Stimulated activated CD8-positive, alpha-beta memory T cell treated with anti-CD3 and anti-CD28 coated beads, Interleukin-4, amount 100 ng/mL, for 1 hour (primary cell): ENCODE measurements around the gene CSPG4.
"Not testable (repeated sequence)": the region's sequence is repeated elsewhere in the genome, so short reads cannot be mapped to it uniquely, and the experiment has no call there.

Experiments
- DNase-seq, 2 donors: peaks; one replicate each; pipeline ENCODE4 v3.0.0-alpha.2; 2020; ENCODE audit warnings: low read depth in 2 of 2, low spot score in 1 of 2

Gene CSPG4

GRCh38 chr15:75712668-75713337, at the start of gene CSPG4:
Gene CSPG4 (minus strand): TSS chr15:75712848. CDS start chr15:75712755, 93 bp downstream.
- no peak for DNase-seq

GRCh38 chr15:75762357-75762718, 49.7 kb upstream of the CSPG4 start:
- not testable (repeated sequence) for DNase-seq

GRCh38 chr15:75761446-75762356, 49.1 kb upstream of the CSPG4 start:
- DNase-seq = no peak

GRCh38 chr15:75760704-75761435, 48.2 kb upstream of the CSPG4 start:
- DNase-seq = no peak

- DNase-seq = not testable (repeated sequence)
These were observed 47.5 kb upstream of the CSPG4 start for GRCh38 chr15:75760131-75760520.

GRCh38 chr15:75759416-75760130, 46.9 kb upstream of the CSPG4 start:
- no peak for DNase-seq

GRCh38 chr15:75758071-75758872, 45.6 kb upstream of the CSPG4 start:
- peak in 1 of 2 donors; percentile 23 for DNase-seq

- DNase-seq = not testable (repeated sequence)
These were observed 42.2 kb upstream of the CSPG4 start for GRCh38 chr15:75754871-75755270.

- DNase-seq = no peak
These were observed 40.5 kb upstream of the CSPG4 start for GRCh38 chr15:75753145-75753544.

GRCh38 chr15:75751891-75752290, 39.2 kb upstream of the CSPG4 start:
- DNase-seq = no peak

- DNase-seq = no peak
These were observed 38.6 kb upstream of the CSPG4 start for GRCh38 chr15:75751116-75751875.

- DNase-seq = no peak
These were observed 37.8 kb upstream of the CSPG4 start for GRCh38 chr15:75750261-75751050.

GRCh38 chr15:75749820-75750219, 37.2 kb upstream of the CSPG4 start:
- DNase-seq = no peak

GRCh38 chr15:75748882-75749281, 36.2 kb upstream of the CSPG4 start:
- not testable (repeated sequence) for DNase-seq

- not testable (repeated sequence) for DNase-seq
These were observed 34.5 kb upstream of the CSPG4 start for GRCh38 chr15:75747121-75747520.

- no peak for DNase-seq
These were observed 32.7 kb upstream of the CSPG4 start for GRCh38 chr15:75745305-75745704.

GRCh38 chr15:75742346-75742745, 29.7 kb upstream of the CSPG4 start:
- DNase-seq = not testable (repeated sequence)

- DNase-seq = no peak
These were observed 27.1 kb upstream of the CSPG4 start for GRCh38 chr15:75739791-75740190.
